Epidermal melanocyte (primary cell): ENCODE results near the gene TMED4.
"Not testable (repeated sequence)": the region's sequence is repeated elsewhere in the genome, so short reads cannot be mapped to it uniquely, and the experiment has no call there.

ENCODE experiments used
- DNase-seq: peaks from one replicate; pipeline ENCODE4 v3.0.0; 2011; ENCODE audit warnings: low spot score; ENCODE audit not compliant: insufficient read length

The TMED4 gene

GRCh38 chr7:44568771-44569560 lies 13.1 kb downstream of the TMED4 start:
- DNase-seq, result no peak

- no peak for DNase-seq
Observed at GRCh38 chr7:44567884-44568283, 14.1 kb downstream of the TMED4 start.

- no peak for DNase-seq
Observed at GRCh38 chr7:44566680-44567079, 15.4 kb downstream of the TMED4 start.

- no peak for DNase-seq
Observed at GRCh38 chr7:44565795-44566559, 16.1 kb downstream of the TMED4 start.

- no peak for DNase-seq
Observed at GRCh38 chr7:44565097-44565794, 16.8 kb downstream of the TMED4 start.

GRCh38 chr7:44564606-44565005 lies 17.4 kb downstream of the TMED4 start:
- no peak for DNase-seq

- DNase-seq, result no peak
Observed at GRCh38 chr7:44563171-44563679, 18.8 kb downstream of the TMED4 start.

GRCh38 chr7:44562622-44562962 lies 19.4 kb downstream of the TMED4 start:
- not testable (repeated sequence) for DNase-seq

- DNase-seq, result no peak
Observed at GRCh38 chr7:44561962-44562621, 19.9 kb downstream of the TMED4 start.

- DNase-seq, result no peak
Observed at GRCh38 chr7:44561481-44561880, 20.6 kb downstream of the TMED4 start.

GRCh38 chr7:44559485-44559884 lies 22.5 kb downstream of the TMED4 start:
- DNase-seq, result no peak

- no peak for DNase-seq
Observed at GRCh38 chr7:44557485-44557884, 24.5 kb downstream of the TMED4 start.

- DNase-seq, result no peak
Observed at GRCh38 chr7:44555350-44555749, 26.7 kb downstream of the TMED4 start.

GRCh38 chr7:44552473-44553005 lies 29.5 kb downstream of the TMED4 start:
- DNase-seq, result not testable (repeated sequence)

- DNase-seq, result no peak
Observed at GRCh38 chr7:44549457-44549856, 32.6 kb downstream of the TMED4 start.

- no peak for DNase-seq
Observed at GRCh38 chr7:44548893-44549292, 33.1 kb downstream of the TMED4 start.

- DNase-seq, result no peak
Observed at GRCh38 chr7:44547536-44548231, 34.3 kb downstream of the TMED4 start.

- DNase-seq, result no peak
Observed at GRCh38 chr7:44541876-44542610, 40.0 kb downstream of the TMED4 start.

GRCh38 chr7:44541028-44541869 lies 40.8 kb downstream of the TMED4 start, which contains the start of gene NPC1L1:
TSS of gene NPC1L1 (minus strand) at chr7:44541330. CDS start at chr7:44541259, 71 bp downstream.
- DNase-seq, result no peak
